Activated CD8-positive, alpha-beta memory T cell treated with anti-CD3 and anti-CD28 coated beads, Interleukin-2, amount 50 U/mL, for 24 hours (primary cell): Measurements from ENCODE around the gene ECHDC3.

Experiments used
- DNase-seq: peaks from one replicate; pipeline ENCODE4 v3.0.0-alpha.2; 2020; ENCODE audit errors: extremely low read depth

Gene ECHDC3

DNA sequence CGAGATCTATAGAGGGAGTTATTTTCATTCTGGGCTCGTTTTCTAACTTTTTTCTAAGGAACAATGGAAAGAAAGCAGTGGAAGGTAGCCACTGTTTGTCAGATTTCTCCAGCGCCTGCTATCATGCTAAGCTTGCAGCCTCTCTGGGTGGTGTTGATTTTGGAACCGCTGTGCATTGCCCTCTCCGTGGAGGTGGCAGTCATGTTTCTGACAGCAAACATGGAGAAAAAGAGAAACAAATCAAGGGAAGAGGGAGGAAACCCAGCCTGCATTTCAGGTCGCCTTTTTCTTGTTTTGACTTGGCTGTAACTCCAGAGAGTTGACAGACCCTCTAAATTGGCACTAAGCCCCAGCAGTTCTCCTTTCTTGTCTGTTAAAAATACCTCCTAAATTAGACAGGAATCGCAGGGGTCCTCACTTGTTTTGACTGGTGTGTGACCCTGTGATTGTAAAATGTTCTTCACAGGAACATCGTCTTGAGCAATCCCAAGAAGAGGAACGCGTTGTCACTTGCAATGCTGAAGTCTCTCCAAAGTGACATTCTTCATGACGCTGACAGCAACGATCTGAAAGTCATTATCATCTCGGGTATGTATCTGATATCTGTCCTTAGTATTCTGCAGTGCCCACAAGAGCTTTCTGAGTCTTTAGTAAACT is 4.8 kb downstream of the ECHDC3 start:
- DNase-seq, result no peak

DNA sequence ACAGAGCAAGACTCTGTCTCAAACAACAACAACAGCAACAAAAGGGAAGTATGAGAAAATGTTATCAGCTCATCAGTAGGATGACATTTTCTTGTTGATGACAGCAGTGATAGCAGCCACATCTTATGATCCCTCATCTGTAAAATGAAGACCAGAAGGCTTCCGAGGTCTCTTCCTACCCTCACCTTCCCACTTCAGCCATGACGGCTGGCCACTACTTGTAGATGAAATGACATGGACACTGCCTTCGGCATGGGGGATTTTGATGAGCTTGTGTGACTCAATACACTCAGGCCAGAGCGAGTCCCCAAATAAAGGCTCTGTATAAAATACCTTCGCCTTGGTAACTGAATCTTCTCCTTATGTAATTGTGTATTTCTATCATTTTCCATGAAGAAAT is 6.7 kb downstream of the ECHDC3 start:
- no peak for DNase-seq

DNA sequence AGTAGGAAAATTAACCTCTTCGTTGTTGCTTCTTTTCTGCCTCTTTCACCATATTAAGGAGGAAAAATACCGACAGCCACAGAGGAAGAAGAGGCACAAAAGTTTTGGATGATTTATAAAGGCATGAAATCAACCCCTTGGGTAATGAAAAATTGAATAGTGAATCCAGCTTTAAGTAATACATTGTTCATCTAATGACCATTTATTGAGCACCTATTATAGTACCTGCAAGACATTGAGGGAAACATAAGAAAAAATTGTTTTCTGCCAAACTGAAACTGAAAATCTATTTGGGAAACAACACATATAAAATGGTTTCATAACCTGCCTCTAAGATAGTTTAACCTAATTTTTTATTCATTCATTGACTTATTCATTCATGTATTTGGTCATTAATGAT is 8.2 kb downstream of the ECHDC3 start:
- no peak for DNase-seq

DNA sequence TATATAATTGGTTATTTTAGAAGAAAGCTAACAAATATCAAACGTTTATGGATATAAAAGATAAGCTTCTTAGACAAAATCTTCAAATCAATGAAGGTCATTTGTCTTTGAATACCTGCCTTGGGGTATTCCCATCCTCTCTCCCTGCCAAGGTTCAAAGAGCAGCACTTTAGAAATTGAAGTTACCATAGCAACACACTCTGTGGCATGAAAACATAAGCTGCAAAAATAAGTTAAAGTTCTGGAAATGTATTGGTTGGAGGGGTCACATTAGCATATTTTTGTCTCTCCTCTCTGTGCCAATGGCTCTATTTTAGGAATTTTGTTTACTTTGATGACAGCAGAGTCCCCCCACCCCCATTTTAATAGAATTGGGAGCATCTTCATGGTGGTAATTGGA is 12.0 kb downstream of the ECHDC3 start:
- DNase-seq, result no peak

DNA sequence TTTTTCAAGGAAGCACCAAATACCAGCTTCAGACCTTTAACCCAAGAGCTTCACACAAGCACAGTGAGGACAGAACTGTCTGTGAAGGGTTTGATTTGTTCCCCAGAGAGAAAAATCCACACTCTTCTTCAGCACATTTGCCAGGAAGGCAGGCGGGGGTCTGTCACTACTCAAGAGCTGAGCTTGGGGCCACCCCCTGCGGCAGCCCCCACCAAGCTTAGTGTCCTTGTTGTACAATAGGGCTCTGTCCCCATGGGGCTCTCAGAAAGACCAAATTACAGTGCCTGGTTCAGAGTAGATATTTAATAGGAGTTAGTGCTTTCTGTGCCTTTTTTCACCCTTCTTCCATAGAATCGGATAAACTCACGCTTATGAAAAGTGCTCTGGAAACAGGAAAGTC is 12.4 kb downstream of the ECHDC3 start:
- no peak for DNase-seq

DNA sequence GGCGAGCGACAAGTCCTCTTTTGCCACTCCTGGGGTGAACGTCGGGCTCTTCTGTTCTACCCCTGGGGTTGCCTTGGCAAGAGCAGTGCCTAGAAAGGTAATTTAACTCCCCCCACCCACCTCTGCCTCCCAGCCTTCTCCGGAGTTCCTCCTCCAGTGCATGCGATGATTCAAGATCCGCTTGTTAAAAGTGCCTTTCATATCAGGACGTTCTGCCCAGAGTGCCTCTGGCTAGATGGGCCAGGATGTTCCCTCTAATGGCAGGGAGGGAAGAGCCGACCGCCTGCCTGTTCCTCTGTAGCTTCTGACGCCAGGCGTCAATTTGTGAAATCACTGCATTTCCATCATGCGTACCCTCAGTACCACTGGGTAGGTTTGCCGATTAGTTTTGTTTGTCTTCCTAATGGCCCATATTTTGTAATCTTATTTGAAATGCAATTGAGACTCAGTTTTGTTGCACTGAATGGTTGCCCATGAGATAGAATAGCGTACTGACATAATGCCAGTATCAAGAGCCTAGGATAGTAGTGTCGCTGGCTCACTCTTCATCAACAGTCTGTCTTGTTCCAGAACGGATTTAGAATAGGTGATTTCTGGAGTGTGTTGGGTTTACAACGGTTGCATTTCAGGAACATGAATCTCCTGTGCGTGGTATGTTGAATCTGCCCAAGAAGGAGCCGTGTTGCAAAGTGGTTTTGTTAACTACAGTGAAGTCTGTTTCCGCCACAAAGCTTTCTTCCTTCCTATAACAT is 13.5 kb downstream of the ECHDC3 start:
- no peak for DNase-seq

DNA sequence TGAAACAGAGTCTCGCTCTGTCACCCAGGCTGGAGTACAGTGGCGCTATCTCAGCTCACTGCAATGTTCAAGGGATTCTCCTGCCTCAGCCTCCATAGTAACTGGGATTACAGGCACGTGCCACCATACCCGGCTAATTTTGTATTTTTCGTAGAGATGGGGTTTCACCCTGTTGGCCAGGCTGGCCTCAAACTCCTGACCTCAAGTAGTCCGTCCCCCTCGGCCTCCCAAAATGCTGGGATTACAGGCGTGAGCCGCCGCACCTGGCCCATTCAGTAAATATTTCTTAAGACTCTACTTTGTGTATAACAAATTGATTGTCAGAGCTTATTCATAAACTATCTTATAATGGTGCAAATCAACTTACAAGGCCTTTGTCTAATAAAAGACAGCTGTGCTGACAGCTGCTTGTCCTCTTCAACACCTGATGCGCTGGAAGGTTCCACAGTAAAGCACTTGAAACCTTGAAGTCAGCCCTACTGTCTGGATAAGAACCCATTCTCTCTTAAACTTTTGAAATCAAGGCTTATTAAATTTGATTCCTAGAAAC is 14.7 kb downstream of the ECHDC3 start:
- no peak for DNase-seq

DNA sequence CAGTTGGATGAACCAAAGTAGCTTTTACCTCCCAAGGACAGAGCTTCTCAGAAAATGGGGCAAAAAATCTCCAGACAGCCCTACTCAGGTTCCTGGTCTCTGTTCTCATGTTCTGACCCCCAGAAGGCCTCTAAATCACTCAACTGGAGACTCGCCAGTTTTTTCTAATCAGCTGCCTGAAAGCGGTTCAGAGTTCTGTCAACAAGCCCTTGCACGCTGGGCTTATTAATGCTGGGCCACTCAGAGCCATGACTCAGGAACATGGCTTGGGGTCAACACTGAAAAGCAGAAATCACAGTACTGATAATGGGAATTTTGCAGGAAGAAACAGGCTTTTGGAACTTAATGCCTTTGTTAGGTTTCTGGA is 15.3 kb downstream of the ECHDC3 start:
- DNase-seq, result no peak

DNA sequence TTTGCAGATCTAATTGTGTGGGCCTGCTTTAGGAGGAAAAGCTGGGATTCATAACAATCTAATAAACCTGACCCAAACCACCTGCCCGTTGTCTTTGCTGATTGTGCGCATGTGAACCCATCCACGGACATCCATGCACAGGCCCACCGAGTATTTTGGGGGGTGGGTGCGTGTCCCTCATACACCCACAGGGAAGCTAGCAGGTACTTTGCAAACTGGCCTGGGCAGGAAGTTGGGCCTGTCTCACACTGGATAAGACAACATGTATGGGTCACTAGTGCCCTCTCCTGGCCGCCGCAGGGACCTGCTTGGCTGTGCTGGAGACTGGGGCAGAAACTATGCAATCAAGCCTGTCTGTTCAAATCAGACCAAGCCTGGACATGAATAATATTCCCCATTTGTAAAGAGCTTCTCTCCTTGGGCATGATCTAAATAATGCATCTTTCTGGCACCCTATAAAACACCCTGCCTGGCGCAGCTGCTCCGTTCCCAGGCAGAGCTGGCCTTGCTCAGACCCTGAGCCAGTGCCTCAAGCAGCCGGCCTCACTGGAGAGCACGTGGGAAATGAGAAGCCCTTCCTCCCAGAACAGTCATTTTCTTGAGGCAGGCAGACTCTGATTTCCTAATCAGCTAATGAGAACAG is 15.8 kb downstream of the ECHDC3 start:
- peak; percentile 64 for DNase-seq

DNA sequence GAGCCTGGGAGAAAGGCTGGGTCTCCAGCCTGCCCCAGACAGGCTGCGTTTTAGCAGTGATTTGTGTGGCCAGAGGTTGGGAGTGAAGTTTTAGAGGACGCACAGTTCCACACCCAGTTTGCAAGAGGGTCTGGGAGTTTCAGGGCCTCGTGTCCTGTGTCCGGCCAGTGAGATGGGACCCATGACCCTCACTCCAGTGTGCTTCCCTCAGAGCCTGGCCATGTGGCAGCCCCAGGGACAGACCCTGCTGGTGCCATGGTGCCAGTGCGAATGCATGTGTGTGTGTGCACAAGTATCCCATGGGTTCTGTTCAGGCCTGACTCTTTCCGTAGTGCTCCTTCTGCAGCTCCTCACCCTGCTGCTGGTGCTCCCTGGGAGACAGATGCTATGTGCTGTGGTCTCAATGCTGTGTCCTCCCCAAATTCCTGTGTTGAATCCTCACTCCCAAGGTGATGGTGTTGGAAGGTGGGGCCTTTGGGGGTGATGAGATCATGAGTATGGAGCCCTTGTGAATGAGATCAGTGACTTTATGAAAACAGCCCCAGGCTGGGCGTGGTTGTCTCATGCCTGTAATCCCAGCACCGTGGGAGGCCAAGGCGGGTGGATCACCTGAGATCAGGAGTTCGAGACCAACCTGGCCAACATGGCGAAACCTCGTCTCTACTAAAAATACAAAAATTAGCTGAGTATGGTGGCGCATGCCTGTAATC is 16.5 kb downstream of the ECHDC3 start:
- DNase-seq, result no peak

DNA sequence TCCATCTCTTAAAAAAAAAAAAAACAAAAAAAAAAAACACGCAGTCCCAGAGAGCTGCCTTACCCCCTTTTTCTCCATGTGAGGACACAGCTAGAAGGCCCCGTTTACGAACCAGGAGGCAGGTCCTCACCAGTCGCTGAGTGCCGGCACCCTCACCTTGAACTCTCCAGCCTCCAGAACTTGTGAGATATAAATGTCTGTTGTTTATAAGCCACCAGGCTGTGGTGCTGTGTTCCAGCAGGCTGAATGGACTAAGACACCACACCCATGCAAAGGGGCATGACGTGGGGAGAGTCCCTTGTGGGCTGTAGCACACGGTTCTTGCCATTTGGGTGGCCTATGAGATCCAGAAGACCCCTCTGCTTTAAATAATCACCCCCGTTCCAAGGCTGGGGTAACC is 17.2 kb downstream of the ECHDC3 start:
- no peak for DNase-seq

DNA sequence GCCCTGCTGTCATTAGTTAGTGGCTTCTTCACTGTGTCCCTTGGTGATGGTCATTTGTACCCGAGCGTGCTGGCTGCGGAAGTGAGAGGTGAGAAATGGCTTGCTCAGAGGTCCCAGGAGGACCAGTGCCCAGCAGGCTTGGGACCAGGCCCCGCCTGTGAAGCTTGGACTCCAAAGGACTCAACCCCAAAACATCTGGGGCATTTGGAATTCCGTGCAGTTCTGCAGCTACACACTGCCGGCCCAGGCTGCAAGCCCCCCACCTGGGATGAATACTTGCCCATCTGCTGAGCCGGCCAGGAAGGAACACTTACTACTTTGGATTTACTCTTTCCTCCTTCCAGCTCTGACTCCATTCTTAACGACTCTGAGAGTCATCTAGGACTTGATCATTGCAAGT is 18.0 kb downstream of the ECHDC3 start:
- no peak for DNase-seq

DNA sequence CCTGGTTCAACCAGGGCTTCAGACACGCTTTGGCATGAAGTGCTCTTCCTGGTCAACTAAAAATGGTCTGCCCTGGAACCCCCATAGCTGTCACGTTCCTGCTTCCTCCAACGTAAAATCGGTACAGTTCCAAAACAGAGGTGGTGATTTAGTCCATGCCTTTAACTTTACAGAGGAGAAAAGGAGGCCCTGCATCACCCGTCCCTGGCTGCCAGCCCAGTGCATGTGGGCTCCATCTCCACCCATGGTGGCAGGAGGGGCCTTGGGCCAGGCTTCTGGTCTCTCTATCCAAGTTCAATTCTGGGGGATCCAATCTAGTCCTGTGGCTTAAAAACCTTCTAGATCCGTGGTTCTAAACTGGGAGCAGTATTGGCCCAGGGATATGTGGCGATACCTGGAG is 18.7 kb downstream of the ECHDC3 start:
- DNase-seq, result no peak

DNA sequence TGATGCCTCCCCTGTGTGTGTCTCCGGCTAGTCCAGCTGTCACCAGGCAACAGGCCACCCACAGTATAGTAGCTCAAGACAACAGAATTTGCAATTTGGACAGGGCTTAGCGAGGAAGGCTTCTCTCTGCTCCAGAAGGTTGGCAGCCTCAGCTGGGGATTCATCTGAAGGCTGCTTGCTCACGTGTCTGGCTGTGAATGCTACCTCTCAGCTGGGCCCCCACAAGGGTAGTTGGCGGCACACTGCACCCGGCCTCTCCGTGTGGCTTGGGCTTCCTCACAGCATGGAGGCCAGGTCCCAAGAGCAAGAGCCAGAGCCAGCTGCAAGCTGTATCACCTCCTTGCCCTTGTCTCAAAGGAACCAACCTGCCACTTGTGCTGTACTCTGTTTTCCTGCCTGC is 19.2 kb downstream of the ECHDC3 start:
- DNase-seq, result no peak

DNA sequence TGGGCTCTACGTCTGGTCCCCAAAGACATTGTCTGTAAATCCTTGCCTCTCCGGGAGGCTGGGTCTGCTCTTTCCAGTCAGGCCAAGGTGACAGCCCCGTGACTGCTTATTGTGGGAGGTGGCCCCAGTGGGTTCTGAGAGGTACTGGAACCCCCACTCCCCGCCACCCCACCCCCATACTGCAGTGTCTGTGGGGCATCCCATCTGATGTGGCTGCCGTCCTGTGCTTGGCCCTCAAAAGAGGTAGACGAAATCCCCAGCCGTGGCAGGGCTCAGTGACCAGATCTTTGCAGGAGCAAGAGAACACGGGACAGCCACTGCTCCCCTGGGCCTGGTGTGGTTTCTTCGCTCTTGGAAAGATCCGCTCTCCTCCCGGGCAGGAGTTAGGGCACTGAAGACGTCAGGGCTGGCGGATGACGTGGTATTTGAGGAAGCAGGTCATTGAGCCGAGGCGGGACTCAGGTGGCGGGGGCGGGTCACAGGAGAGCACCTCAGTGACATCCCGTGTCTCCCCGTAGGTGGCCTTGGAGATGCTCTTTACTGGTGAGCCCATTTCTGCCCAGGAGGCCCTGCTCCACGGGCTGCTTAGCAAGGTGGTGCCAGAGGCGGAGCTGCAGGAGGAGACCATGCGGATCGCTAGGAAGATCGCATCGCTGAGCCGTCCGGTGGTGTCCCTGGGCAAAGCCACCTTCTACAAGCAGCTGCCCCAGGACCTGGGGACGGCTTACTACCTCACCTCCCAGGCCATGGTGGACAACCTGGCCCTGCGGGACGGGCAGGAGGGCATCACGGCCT is 20.7 kb downstream of the ECHDC3 start:
- no peak for DNase-seq

DNA sequence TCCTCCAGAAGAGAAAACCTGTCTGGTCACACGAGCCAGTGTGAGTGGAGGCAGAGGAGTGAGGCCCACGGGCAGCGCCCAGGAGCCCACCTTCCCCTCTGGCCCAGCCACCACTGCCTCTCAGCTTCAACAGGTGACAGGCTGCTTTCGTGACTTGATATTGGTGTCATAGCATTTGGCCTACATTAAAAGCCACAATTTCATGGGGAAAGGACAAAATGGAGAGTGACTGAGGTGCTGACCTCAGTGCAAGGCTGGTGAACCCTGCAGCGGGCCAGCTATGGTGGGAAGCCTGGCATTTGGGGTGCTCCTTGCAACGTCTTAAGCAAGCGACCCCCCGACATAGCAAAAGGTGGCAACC is 21.3 kb downstream of the ECHDC3 start:
- no peak for DNase-seq

DNA sequence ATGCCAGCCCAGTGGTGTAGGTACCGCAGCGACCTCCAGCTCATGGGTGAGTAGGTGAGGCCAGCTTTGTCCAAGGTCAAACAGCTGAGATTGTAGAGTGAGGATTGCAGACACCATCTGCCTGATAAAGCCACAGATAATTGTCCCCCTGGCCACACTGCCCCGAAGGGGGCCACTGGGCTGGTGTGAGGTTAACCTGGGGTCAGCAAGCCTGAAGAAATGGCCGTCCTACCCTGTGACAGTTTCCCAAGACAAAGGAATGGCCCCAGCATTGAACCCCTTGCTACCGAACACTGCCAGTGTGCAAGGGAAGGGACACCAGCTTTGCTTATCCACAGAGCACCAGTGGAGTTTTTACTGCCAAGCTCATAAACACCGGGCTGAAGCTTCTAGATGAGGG is 23.0 kb downstream of the ECHDC3 start:
- no peak for DNase-seq

DNA sequence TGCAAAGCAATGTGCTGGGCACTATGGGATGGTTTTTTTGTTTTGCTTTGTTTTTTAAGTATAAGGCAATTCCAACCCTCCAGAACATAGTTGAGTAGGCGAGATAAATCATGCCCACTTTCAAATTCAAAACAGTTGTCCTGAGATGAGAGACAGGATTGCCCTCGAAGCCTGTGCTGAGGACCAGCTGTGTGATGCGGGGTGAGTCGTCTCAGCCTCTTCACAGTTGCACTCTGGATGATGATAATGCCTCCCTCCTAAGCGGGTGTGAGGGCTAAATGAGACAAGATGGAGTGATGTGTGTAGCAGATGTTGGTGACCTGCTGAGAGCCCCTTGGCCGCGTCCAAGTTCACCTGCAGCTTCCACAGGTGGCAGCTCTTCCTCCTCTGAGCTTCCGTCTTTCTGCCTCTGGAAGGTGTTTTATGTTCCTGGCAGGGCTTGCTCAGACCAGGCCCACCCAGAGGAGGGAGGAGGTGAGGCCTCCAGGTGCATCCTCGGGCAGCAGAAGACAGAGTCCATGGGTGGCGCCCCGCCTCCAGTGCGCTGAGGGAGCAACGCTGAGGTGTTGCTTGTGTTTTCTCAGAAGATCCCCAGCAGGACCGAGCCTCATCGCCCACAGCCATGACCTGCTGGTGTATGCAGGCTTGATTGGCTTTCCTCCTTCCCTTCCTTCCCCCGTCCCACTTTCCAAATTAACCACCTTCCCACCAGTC is 30.6 kb downstream of the ECHDC3 start:
- no peak for DNase-seq

DNA sequence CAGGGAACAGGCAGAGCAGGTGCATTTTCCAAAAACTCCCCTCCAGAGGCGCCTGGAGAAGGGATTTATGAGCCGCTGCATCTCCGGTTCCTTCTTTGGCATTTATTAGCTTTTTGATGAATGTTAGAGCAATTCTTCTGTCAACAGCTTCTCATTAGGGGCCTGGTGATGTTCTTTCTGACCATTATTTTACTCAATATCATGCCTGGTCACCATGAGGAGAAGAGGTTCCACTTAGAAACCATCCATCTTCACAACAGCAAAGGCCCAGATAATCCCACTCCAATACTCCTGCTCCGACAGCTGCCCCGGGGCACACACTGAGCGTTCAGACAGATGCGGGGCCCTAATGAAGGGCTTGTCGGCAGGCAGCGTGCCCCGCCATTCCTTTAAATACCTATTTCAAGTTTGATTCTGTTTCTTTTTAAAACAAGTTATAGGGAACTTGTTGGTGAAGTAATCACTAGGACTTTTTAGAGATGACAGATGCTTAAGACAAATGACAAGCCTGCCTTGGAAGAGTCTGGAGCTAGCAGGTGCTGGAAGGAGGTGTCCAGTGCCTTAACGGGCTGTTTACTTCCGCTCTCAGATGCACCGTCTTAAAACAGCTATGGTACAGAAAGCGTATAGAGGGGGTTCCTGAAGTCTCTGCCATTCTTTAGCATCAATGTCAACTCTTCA is 31.7 kb downstream of the ECHDC3 start:
- no peak for DNase-seq

DNA sequence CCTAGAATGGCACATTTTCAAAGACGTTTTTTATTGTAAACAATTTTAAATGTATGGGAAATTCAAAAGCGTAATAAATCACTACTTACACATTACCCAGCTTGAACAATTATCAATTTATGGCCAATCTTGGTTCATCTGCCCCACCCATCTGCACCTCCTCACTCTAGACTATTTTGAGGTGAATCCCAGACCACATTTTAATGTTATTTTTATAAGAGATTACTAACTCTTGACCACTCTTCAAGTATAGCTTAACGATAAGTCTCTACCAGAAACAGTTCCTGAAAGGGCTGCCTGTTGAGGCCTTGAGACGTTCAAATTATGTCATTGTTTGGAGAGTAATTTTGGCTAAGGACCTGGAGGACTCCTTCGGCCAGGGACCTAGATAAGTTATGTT is 33.2 kb downstream of the ECHDC3 start:
- DNase-seq, result no peak
